IPS DF 4.7 (cell line): Measurements from ENCODE around the gene BICRAL.
"Not testable (repeated sequence)": the region's sequence is repeated elsewhere in the genome, so short reads cannot be mapped to it uniquely, and the experiment has no call there.

Experiments
- DNase-seq: peaks from one replicate; pipeline ENCODE4 v3.0.0-alpha.2; 2013; ENCODE audit warnings: low spot score; ENCODE audit errors: extremely low read depth

BICRAL gene

DNA sequence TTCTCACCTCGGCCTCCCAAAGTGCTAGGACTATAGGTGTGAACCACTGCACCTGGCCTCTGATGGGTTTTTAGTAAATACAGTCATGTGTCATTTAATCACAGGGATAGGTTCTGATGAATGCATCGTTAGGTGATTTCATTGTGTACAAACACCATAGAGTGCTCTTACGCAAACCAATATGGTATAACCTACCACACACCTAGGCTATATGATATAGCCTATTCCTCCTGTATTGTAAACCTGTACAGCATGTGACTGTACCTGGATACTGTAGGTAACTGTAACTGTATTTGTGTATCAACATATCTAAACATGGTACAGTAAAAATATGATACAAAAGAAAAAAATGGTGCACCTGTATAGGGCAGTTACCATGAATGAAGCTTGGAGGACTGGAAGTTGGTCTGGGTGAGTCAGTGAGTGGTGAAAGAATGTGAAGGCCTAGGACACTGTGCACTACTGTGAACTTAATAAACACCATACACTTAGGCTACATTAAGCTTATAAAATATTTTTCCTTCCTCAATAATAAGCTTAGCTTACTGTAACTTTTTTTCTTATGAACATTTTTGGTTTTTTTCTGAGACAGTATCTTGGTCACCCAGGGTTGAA lies 10.0 kb downstream of the BICRAL start:
- no peak for DNase-seq

DNA sequence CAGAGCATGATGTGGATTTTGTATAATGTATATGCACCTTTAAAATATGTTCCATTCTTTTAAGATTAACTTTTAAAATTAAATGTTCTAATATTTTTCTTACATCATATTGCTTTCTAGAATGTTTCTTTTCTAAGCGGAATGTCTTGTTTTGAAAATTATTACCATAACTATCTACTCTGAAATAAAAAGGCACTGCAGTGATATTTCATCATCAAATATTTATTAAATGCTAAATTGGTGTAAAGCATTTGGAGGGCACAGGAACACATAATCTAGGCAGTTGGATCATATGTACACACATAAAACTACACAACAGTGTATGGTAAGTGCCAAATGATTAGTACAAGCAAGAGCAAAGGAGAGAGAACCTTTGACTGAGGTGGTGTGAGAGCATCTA lies 13.8 kb downstream of the BICRAL start:
- DNase-seq = no peak

DNA sequence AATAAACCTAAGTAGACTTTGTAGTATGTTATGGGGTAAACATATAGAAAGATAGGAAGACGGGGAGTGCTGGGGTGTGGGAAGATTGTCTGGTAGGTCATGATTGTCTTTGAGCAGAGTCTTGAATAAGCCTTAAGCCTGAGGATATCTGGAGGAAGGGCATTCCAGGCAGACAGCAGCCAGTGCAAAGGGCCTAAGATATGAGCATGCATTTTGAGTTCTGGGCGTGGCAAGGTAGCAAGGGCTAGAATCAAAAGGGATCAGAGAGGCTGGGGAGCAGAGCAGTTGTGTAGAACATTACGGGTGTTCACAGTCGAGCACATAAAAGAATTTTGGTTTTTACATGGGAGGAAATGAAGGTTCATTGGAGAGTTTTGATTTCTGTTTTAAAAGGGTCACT lies 14.3 kb downstream of the BICRAL start:
- no peak for DNase-seq

DNA sequence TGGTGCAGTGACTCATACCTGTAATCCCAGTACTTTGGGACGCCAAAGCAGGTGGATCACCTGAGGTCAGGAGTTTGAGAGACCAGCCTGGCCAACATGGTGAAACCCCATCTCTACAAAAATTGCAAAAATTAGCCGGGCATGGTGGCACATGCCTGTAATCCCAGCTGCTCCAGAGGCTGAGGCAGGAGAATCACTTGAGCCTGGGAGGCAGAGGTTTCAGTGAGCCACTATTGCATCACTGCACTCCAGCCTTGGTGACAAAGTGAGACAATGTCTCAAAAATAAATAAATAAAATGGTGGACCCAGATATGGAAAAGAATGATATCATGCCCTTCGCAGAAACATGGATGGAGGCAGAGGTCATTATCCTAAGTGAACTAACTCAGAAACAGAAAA lies 15.8 kb downstream of the BICRAL start:
- DNase-seq = not testable (repeated sequence)

DNA sequence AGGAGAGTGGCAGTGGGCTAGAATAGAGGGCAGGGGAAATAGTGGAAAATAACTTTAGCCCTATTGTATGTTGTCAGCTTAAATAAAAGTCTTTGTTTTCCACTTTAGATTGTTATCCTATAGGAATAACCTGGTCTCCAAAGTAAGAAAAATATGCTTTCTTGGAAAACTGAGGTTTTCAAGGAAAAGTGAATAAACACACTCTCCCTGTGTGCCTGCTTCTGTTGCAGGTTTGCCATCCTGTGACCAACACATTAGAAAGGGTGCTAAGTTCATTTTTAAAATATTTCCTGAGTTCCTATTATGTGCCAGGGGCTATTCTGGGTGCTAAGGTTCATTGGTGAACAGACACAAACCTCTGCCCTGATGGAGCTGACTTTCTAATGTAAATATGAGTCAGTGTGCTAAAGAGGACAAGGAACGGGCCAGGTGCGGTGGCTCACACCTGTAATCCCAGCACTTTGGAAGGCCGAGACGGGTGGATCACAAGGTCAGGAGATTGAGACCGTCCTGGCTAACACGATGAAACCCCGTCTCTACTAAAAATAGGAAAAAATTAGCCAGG lies 23.5 kb downstream of the BICRAL start:
- no peak for DNase-seq

DNA sequence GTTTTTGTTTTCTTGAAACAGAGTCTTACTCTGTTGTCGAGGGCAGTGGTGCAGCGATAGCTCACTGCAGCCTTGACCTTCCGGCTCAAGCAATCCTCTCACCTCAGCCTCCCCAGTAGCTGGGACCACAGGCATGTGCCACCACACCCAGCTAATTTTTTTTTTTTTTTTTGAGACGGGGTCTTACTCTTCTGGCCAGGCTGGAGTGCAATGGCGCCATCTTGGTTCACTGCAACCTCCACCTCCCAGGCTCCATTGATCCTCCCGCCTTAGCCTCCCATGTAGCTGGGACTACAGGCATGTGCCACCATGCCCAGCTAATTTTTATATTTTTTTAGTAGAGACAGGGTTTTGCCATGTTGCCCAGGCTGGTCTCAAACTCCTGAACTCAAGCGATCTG lies 24.5 kb downstream of the BICRAL start:
- not testable (repeated sequence) for DNase-seq

DNA sequence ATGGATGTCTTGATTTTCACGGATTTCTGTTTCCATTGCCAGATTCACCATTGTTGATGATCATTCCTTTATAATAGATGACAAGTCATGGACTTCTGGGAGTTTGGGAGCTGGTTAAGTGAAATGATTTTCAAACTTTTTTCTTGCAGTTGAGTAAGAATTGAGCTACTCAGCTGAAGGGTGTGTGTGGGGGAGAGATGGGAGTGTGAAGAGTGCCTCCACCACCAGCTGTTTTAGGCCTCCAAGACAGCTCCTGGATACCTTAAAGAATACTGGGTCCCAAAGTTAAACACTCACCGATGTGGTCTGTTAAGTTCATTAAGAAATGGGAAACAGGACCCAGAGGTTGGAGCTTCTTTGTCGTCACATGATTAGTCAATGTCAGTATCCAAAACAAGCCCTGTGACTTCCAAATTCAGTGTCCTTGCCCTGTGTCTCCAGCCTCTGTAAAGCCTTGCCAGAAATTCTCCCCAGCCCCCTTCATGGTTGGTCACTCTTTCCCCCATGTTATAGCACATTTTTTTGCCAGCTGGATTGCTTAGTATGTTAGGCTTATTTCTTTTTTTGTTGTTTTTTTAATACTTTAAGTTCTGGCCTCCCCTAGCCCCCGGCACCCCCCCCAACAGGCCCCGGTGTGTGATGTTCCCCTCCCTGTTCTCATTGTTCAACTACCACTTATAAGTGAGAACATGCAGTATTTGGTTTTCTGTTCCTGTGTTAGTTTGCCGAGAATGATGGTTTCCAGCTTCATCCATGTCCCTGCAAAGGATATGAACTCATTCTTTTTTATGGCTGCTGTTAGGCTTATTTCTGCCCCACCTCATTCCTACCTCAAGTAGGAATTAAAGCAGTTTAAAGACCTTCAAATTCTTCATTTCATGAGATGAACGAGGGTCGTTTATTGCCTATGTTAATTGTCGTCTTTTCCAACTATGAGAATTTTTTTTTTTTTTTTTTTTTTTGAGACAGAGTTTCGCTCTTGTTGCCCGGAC lies 26.9 kb downstream of the BICRAL start:
- DNase-seq = no peak

DNA sequence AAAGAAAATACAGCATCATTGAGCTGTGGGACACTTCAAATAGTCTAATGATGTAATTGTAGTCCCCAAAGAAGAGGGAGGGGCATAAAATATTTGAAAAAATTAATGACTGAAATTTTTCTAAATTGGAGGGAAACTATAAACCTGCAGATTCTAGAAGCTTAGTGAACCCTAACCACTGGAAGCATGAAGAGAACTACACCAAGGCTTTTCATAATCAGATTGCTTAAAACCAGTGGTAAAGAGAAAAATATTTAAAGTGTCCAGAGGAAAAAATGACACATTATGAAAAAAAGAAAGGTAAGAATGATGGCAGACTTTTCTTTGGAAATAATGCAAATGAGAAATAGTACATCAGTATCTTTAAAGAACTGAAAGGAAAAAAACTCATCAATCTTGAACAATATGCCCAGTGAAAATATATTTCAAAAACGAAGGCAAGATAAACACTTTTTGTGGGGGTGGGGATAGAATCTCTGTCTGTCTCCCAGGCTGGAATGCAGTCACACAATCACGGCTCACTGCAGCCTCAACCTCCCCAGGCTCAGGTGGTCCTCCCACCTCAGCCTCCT lies 31.3 kb downstream of the BICRAL start:
- DNase-seq = no peak

DNA sequence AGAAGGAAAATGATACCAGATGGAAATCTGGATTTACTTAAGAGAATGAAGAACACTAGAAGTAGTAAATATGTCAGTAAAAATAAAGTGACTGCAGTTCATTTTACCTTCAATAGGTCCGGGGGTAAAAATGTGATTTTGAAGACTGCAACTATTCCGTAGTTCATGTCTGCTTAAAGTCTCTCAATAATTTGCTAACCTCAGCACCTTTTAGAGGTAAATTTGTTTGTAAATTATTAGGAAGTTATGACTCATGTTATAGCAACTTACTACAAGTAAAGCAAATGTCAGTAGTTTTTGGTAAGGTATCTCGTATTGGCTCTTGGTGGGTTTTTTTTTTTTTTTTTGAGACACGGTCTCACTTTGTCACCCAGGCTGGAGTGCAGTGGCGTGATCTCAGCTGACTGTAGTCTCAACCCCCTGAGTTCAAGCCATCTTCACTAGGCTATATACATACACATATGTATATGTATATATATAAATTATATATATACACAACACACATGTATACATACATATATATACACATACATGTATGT lies 32.1 kb downstream of the BICRAL start:
- no peak for DNase-seq

DNA sequence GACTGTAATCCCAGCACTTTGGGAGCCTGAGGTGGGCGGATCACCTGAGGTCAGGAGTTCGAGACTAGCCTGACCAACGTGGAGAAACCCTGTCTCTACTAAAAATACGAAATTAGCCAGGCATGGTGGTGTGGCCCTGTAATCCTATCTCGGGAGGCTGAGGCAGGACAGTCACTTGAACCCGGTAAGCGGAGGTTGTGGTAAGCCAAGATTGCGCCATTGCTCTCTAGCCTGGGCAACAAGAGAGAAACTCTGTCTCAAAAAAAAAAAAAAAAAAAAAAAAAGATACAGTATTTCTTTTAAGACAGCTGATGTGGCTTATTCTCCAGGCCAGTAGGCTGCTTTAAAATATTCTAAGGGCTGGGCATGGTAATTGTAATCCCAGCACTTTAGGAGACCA lies 33.9 kb downstream of the BICRAL start:
- not testable (repeated sequence) for DNase-seq

DNA sequence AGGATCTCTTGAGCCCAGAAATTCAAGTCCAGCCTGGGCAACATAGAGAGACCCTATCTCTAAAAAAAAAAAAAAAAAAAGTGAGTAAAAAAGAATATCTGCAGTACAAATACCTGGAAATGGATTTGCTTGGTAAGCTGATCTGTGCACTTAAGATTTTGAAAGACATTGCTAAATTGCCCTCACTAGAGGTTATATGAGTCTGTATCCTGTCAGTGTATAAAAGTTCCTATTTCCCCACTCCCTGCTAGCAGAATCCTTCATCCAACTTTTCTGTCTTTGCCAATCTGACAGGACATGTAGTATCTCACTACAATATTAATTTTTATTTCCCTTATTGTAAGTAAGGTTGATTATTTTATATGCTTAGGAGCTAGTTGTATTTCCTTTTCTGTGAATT lies 36.1 kb downstream of the BICRAL start:
- DNase-seq = no peak

DNA sequence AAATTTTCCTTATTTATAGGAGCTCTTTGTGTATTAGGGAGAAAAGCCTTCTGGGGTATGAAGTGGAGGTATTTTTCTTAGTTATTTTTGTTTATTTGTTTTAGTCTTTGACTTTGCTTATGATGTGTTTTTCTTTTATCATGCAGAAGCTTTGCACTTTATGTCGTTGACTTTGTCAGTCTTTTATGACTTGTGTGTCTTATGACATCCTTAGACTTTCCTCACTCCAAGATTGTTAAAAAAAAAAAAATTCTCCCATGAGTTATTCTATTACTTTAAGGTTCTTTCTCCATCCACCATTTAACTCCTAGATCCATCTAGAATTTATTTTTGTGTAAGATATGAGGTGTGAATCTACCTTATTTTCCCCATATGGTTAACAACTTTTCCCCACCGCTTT lies 36.6 kb downstream of the BICRAL start:
- DNase-seq = no peak

DNA sequence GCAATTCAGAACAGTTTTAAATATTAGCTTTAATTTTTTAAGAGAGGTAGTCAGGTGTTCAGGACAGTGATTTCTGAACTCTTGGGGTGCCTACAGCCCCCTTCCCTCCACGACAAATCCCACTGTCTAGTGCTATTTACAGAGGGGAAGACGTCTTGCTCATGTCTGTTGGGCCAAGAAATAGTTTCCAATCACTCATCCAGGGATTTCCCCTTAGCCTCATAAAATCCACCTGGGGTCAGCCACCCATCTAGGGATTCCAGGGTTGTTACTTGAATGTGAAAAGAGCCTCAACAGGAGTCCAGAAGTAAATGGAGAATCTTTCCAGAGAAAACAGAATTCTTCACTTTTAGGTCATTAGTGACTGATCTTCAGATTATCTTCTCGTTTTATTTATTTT lies 37.0 kb downstream of the BICRAL start:
- no peak for DNase-seq

DNA sequence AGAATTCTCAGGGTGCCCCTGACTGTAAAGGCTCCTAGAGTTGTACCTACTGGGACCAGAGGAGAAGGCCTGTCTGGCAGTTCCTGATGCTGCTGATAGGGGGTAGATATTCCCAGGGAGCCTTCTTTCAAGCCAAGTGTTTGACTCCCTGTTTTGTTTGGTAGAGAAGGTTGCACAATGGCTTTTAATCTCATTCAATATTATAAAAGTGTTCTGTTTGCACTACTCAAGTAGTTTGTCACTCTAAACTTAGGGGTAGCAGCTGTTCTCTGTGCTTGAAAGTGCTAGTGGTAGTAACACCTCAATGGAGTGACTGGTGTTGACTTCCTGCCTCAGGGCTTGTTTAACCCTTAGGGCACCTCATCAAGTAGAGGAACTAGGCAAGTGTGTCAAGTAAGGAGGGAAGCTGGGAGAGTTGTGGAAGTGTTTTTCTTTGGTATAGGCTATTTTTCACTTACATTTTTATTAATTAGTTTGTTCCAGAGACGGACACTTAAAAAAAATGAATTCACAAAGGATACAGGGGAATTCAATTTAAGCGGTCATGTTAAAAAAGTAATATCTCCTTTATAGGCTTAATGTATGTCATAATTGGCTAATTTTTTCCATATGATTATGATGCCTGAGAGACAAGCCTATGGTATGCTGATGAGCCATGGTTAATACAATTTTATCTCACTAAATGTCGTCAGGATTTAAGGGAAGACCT lies 38.1 kb downstream of the BICRAL start:
- peak; percentile 16 for DNase-seq

DNA sequence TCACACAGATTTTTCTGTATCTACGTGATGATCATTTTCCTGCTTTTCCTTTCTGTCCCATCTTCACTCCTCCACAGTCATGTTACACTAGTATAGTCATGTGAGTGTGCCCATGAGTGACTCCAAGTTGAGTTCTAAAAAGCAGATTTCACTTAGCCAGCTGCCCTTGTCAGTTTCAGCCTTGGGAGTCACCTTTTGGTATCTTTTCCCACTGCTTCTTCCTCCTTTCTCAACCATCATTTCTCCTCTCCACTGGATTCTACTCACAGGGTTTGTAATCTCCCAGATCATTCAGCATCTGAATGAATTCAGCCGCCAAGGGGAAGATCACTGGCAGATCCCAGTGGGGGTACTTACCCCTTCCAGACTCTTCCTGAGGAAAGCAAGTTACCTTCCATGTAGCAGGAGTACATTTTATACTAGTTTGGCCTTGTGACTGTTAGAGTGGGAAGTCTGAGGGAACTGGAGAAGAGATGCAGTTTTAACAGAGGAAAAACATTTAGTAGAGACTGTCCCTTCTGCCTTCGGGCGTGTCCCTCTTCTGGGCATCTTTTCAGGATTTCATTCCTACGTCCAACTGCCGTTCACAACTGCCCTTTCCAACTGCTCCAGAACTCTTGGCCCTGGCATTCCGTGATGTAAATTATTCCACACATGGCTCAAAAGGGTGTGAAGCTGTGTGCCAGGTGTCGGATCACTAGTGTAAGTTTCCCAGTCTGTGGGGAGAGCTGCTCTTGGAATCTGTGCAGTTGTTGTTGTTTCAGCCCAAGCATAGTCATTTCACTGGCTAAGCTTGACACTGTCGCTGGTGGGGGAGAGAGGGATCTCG lies 38.9 kb downstream of the BICRAL start:
- DNase-seq = no peak

DNA sequence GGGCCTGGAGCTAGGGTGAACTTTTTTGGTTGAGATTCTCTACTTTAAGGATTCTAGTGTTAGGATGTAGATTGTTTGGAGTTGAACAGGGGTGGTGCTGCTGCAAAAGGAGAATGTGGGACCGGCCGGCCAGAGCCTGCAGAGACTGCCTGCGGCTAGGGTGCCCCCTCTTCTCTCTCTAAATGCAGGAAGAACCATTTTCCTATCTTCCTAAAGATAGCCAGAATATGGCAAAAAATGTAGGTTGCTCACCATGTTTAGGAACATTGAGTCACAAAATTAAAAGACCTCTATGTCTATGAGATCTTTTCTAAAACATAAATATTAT lies 39.5 kb downstream of the BICRAL start:
- no peak for DNase-seq

DNA sequence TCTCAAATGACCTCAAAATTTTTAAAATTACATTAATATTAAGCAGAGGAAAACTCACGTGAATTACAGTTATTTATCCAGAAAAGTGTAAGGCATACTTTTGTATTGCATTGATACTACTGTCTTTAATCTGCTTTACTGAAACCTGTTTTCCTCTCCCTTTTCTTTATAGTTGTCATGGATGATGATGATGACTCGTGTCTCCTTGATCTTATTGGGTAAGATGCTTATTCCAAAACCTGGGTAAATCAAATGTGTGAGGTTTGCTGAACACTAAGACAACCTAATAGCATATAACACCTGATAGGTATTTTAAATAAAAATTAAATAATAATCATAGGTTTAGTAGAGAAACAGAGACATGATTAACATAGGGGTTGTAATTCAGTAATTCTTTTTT lies 40.0 kb downstream of the BICRAL start:
- no peak for DNase-seq

DNA sequence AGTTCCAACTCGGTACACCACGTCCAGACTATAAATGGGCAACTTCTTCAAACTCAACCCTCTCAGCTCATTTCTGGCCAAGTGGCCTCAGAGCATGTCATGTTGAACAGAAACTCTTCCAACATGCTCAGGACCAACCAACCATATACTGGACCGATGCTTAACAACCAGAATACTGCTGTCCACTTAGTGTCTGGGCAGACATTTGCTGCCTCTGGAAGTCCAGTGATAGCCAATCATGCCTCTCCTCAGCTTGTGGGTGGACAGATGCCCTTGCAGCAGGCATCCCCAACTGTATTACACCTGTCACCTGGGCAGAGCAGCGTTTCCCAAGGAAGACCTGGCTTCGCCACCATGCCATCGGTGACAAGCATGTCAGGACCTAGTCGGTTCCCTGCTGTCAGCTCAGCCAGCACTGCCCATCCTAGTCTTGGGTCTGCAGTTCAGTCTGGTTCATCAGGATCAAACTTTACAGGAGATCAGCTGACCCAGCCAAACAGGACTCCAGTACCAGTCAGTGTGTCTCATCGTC lies 47.8 kb downstream of the BICRAL start:
- DNase-seq = no peak

DNA sequence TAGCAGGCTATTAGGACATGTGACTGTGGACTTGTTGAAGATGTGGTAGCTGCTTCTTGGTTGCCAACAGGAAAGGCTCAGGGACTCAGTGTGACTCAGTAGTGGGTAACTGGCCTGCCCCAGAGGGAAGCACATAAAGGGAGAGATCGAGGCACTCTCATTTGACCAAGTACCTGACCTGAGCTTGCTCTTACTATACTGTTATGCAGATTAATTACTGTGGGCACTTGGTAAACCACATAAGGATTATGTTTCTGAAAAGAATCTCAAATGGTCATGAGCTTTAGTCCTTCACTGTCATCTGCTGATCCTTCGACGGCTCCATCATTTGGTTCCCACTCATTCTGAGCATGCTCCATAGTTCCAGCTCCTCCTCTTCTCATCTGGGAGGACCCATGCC lies 49.4 kb downstream of the BICRAL start:
- no peak for DNase-seq

DNA sequence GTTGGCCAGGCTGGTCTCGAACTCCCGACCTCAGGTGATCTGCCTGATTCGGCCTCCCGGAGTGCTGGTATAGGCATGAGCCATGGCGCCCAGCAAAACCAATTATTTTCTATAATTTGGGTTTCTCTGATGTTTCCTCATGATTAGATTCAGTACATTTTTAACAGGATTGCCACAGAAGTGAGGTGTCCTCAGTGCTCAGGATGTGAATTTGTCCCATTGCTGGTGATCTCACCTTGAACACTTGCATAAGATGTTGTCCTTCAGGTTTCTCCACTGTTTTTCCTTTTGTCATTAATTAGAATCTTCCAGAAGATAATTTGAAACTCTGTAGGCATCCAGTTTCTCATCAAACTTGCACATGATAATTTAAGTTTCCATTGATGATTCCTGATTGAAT lies 52.2 kb downstream of the BICRAL start:
- DNase-seq = no peak
